ENCODE measurements around the gene FAR2.
"Not testable (repeated sequence)": the region's sequence is repeated elsewhere in the genome, so short reads cannot be mapped to it uniquely, and the experiment has no call there.

Gene FAR2

DNA sequence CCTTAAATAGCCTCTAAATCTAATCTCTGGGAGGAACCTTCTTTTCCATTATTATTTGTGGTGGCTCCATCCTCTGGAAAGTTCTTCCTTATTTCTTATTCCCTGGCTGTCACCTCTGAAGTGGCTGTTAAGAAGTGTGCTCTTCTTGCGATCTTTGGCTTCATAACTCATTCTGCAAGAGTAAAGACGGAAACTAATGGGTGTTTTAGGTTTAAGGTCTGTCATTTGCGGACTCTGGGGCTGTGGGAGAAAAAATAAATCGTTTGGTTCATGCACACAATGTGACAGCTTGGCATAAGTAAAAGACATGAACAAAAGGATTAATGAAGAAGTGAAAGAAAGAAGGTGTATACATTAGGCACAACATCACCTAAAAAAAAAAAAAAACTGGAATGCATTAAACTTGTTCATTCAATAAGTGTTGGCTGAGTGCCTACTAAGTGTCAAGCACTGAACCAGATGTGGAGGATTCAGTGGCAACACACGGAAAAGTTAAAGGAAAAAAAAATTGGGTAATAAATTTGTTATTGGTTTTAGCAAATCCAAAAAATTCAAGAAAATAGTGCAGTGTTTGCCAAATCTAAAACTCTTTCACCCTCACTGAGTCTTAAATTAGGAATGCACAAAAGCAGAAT lies 132.4 kb downstream of the FAR2 start:
- no peak for DNase-seq (ENCODE audit: low read depth in 2 of 2)

DNA sequence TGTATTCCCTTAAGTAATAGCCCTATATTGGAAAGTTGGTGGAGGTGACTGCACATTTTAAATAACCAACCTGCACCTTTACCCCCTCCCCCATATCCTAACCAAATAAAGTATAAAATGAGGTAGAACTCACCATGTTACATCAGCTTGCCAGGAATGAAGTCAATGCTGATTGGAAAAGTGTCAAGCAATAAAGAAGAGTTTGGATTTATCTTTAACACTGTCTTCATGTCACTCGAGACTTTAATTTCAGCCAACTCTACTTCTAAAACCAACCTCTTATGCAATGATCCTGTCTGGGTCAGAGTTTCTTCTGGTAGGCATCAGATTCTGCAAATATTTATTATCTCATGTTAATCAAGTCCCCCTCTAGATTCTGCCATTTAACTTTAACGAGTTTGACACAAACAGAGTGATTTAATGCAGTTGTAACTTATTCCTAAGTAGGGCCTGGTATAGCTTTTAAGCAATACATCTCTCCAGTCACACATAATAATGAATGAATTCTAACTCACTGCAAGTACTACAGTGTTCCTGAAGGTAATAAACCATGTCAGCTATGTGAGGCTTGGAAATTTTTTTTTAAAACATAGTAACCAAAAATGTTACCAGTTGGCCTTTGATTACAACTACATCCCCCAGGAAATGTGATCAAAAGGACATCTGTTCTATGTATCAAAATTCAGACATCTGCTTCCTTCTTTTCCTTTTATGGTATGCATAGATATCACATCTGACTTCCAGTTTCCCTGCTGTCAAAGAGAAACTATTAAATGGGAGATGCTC lies 133.1 kb downstream of the FAR2 start:
- DNase-seq (ENCODE audit: low read depth in 2 of 2): no peak

DNA sequence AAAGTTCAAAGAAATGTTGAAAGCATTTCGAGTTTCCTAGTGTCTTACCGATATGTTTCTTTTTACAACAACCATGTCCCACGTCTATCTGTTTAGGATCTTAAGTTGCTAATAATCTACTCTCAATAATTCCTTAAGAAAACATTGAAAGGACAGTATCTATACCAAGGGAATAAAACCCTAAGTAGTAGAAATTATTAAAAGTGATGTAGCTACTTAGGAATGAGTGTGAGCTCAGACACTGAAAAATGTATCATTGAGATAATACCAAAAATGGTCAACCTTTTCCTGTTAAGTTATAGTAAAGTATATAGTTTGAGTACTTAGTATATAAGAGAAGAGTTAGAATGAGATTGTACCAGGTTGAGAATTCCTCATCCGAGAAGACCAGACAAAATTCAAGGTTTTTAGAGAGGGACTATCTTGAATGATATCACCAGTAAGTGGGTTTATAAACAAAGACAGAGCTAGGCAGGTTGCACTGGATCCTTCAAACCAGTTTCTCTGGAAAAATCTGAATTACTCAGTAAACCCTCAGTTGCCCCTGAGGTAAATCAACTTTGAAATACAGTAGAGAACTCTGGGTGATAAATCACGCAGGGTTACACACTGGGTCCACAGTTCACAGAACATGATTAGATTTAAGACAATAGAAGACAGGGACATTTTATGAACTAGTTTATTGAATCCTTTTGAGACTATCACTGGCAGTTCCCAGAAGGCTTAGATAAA lies 135.1 kb downstream of the FAR2 start:
- no peak for DNase-seq (ENCODE audit: low read depth in 2 of 2)

DNA sequence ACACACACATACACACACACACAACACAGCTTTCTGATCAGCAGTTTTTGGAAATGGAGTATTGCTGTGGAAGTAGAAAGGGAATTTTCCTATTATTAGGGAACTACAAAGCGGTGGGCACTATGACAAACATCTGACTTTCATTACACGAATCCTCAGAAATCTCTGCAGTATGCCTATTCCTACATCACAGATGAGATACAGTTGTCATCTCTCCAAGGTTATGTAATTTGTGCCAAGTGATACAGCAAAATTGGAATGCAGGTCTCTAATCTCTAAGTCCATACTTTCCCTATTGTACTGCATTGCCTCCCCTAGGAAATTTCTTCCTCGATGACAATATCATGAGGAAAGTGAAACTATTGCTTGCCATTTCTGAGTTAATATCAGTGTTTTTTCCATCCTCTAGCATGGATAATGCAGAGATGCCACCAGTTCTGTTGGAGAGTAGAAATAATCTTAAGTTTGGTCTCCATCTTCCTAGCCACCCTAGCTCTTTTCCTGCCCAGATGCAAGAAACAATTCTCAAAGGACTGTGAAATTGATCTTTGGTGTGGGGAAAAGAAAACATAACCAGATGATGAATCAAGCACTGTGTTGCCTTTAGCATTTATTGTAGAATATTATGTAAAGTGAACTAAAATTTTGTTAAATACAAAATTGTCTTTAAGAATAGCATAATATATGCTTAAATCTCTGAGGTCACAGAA lies 137.2 kb downstream of the FAR2 start:
- DNase-seq (ENCODE audit: low read depth in 2 of 2): no peak

DNA sequence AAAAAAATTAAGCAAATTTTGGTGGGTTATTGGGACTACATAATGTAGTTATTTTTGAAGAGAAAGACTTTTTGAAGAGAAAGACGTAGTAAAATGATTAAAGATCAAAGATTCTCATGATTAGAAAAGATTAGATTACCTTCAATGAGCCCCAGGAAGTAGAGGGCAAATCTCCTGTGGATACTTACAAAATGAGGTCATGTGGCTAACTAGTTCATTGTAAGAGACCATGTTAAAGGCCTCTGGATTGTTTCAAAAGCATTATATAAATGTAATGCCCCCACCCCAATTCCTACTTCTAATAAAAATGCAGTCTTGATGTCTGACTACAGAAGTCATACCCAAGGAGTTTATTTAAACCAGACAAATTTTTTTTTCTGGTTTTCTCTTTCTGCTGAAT lies 138.5 kb downstream of the FAR2 start:
- no peak for DNase-seq (ENCODE audit: low read depth in 2 of 2)

DNA sequence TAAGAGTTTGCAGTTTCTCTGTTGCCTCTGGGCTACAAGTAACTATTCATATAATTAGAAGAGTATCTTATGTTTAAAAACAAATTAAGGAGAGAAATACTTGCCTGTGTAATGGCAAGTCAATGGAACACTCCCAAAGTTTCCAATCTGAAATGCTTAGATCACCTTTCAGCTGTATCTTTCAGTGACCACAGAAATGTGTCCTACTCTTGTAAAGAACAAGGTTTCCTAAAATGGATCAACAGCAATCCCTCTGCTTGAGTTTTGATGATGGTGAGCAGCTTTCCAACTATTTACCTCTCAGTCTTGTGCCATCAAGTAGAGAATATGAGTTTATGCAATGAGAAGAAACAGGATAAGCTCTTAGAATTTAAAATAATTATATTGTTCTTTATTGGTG lies 139.0 kb downstream of the FAR2 start:
- no peak for DNase-seq (ENCODE audit: low read depth in 2 of 2)

DNA sequence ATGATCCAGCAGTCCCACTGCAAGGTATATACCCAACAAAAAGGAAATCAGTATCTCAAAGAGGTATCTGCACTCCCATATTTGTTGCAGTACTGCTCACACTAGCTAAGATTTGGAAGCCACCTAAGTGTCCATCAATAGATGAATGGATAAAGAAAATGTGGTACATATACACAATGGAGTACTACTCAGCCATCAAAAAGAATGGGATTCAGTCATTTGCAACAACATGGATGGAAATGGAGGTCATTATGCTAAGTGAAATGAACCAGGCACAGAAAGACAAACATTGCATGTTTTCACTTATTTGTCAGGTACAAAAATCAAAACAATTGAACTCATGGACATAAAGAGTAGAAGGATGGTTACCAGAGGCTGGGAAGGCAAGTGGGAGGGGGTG lies 141.4 kb downstream of the FAR2 start:
- not testable (repeated sequence) for DNase-seq (ENCODE audit: low read depth in 2 of 2)

DNA sequence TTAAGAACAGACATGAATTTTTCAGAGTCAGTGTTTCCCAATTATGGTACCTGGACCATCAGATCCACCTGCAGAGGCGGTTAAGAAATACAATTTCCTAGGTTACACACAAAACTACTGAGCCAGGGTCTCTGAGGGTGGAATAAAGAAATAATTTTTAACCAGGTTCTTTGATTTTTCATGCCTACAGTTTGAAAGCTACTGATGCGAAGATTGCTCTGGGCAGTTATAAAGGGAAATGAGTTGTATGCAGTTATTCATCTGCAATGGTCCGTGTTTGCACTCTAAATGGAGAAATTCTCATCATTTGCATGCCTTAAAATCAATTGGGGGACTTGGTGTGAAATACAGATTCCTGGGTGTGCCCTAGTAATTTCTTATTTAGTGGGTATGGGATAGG lies 142.1 kb downstream of the FAR2 start:
- no peak for DNase-seq (ENCODE audit: low read depth in 2 of 2)

DNA sequence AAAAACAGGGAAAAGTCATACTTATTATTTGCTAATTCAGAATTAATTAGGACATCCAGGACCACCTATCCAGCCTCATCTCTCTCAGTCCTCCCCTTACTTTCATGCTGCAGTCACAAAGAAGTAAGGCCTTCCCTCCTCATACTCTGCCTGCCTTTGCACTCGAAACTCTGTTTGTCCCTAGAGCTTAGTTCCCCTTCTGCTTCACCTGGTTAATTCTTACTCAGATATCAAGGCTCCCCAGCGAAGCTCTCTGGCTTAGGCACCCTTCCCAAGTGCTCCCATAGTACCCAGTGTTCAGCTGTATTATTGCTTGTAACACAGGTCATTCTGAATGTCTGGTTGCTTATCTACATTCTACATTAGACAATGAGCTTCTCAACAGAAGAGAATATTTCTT lies 150.6 kb downstream of the FAR2 start:
- DNase-seq (ENCODE audit: low read depth in 2 of 2): no peak

DNA sequence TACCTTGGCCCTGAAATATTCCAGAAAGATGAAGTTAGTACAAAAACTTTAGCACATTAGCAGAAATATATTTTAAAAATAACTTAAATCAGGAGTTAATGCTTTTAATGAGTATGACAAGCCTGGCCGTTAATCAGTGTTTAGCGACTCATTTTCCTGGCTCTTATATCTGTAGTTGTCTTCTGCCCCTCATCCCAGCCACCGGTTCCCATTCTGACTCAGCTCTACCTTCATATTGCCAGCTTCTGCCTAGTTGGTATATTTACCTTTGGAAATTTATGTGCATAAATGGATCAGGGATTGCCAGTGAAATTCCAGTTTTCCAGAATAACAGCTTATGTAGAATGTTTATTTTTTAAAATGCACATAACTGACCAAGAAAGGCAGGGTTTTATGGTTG lies 152.0 kb downstream of the FAR2 start:
- no peak for DNase-seq (ENCODE audit: low read depth in 2 of 2)

DNA sequence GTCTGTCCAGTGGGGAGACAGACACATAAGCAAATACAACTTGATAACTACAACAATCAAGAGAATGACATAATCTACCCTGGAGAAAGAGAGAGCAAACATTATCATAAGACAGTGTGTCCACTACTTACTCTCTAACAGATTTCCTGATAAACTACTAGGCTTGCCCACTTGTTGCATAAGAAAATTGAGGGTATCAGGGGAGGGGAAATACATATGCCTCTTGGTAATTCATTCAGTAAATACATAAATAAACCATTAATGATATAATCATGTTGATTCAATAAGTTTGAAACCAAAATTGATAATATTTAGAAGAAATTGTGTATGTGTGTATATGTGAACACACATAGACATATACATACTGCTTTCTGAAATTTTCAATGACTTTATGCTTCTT lies 155.3 kb downstream of the FAR2 start:
- no peak for DNase-seq (ENCODE audit: low read depth in 2 of 2)

DNA sequence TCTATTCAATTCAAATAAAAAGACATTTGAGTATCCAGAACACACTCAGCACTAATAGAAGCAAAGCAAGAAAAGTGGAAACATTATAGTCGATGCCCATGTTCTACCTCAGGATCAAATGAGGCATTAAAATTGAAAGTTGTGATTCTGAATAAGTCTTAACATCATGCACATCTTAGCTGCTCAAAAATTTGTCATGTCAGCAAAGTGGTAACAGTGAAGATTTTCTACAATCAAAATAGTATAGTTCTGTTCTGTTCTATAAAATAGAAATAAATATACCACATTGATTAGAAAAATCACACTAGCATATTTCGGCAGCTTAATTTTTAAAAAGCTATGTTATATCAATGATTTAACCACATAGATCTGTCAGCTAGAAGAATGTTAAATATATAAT lies 157.2 kb downstream of the FAR2 start:
- DNase-seq (ENCODE audit: low read depth in 2 of 2): no peak

DNA sequence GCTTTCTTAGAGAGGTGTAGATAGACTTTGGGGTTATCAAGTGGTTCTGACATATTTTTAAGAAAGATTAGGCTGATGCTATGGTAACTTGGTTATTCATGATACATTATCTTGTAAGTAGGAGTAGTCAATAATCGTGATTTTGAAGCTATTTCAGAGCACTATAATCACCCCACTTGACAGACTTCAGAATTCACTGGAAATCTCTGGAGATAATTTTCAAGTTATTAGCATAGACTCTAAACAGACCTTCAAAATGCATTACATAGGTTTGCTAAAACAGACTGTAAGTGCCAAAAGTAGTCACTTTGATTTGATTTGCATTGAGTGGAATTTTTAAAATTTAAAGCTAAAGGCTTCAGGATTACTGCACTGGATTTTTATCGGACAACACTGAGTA lies 157.6 kb downstream of the FAR2 start:
- DNase-seq (ENCODE audit: low read depth in 2 of 2): no peak

DNA sequence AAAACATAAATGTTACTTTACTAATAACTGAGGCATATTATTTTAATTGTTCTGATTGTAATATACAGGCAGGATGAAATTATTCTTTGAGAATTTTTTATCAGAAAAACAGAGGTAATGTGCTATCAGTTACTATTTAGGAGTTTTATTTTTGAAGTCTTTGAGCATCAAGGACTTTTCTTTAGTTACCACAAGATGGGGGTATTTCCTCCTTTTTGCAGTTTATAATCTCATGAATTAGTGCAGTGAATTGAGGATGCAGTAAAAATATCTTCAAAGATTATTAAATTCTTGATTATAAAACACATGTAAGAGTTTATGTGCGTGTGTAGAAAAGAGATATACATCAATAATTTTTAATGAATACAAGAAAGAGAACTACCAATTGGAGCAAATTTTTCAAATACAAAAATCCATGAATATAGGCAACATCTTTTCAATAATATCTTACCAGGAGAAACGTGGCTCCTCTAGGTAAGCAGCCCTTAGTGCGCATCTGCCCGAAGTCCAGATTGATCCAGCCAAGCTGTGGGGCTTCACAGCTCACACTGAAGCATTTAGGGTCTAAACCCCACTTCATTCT lies 160.3 kb downstream of the FAR2 start:
- no peak for DNase-seq (ENCODE audit: low read depth in 2 of 2)

DNA sequence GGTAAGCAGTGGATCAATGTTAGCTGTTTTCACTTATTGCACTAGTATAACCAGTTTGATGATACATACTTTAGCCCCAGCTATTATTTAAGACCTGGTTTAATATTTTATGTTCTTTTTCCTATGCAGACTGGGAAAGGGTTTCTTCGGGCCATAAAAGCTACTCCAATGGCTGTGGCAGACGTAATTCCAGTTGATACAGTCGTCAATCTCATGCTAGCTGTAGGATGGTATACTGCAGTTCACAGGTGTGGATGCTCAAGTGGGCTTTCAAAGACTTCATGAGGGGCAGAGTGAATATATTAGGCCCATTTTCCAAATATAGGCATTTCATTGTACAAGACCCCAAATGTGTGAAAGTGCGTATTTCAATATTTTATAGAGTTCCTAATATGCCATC lies 161.8 kb downstream of the FAR2 start:
- DNase-seq (ENCODE audit: low read depth in 2 of 2): no peak

DNA sequence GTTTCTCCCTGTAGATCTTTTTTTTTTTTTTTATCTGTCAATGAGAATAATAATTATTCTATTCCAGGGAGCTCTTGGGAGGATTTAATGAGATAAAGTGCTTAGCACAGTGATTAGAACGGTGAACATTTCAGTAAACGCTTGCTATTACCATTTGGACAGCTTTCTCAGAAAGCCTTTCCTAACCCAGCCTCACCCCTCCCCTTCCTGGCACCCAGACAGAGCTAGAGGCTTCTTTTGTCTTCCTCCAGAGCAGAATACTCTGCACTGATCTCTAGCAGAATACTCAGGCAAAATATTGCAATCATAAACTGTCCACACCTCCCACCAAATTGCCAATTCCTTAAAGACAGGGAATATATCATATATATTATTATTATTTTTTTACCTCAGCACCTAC lies 165.3 kb downstream of the FAR2 start:
- DNase-seq (ENCODE audit: low read depth in 2 of 2): no peak

DNA sequence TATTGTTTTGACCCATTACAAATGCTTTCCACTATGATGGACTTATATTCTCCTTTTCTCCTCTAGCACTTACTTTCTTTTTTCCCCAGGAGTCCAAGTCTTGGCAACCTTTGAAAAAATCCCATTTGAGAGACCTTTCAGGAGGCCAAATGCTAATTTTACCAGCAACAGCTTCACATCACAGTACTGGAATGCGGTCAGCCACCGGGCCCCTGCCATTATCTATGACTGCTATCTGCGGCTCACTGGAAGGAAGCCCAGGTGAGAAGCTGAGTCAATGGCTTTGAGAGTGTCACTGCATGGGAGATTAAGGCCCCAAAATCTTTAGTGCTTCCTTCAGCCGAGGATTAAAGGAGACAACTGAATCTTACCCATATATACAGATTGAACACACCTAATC lies 167.7 kb downstream of the FAR2 start:
- DNase-seq (ENCODE audit: low read depth in 2 of 2): no peak

DNA sequence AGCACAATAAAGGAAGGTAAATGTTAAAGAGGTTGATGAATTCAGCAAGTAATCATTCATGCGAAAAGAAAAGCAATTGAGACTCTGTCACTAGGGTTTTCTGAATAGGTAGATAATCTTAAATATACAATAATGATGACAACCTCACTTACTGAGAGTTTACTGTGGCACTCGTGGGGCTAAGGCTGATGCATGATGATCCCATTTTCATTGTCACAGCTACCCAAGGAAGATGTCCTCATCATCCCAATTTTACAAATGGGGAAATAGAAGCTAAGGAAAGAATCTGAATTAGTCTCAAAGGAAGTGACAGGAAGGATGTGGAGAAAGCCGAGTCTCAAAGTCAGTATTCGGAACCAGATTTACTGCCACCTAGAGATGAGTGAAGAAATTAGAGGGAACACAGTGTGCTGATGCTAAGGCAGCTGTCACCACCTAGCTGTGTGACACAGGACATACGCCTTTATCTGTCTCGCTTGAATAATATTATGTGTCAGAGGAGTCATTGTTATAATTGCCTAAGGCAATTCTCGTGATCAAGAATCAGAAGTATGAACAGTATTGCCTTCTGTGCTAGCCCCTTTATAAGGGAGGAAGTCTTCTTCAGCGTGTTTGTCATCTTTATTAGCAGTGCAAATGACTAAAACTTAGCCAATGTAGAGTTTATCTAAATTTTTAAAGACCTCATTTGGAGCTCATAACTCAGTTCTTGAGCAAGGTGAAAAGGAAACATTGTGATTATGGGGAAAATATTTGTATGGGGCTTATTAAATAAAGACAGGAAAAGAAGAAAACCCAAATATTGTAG lies 168.7 kb downstream of the FAR2 start:
- peak in 1 of 2 donors; percentile 4 for DNase-seq (ENCODE audit: low read depth in 2 of 2)

DNA sequence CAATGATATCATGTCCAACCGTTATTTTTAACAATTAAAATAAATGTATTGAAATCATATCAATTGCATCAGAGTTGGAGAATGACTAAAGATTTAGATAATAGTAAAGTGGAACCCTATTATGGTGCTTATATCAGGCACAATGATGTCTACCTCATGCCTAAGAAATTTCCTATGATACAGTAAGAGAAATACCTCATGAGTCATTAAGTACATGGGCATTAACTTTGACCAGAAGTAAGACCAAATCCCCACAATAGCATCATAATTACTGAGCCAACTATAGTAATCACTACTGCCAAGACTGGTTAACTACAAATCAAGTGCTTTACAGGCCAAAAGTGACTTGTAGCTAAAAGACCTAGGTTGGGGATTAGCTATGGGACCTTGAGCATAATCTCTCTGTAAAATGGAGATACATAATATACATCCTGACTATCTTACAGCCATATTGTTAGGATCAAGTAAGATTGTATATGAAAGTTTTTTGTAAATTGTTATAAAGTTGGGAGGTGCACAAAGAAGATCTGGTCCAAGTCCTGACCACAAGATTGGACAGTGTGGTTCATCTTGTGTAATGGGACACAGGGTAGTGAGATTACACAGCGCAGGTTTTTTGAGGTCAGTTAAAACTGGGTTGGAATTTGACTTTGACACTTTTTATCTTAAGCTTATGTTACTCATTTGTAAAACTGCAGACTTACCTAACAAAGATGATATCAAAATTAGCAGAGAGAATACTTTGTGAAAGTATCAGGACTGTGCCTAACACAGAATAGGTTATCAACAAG lies 171.4 kb downstream of the FAR2 start:
- no peak for DNase-seq (ENCODE audit: low read depth in 2 of 2)

DNA sequence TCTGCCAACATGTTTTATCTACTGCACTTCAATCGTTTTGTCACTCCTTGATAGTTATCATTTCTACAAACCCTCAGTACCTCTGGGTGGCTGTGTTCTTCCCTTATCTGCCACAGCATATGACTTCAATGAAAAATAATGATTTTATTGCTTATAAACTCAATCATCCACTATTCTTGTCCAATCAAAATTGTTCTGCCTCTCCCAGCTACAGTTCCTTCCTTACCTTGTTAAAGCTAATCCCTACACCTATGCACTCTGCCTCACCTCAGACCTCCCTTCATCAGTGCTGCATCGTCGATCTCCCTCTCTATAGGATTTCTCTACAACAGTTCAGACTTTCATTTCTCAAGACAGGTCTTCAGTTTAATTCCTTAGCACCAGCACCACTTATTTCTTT lies 173.1 kb downstream of the FAR2 start:
- no peak for DNase-seq (ENCODE audit: low read depth in 2 of 2)

All from stimulated activated CD8-positive, alpha-beta memory T cell treated with anti-CD3 and anti-CD28 coated beads, Interleukin-15, amount 100 ng/mL, for 4 hours (primary cell).